HG03139 (cell line): ENCODE measurements around the gene CCDC187.

Experiments used
- ATAC-seq: cut with Tn5 transposase; IDR thresholded peaks from one replicate; pipeline ENCODE4 v1.9.1; 2021; ENCODE audit not compliant: unreplicated experiment

Gene CCDC187

DNA sequence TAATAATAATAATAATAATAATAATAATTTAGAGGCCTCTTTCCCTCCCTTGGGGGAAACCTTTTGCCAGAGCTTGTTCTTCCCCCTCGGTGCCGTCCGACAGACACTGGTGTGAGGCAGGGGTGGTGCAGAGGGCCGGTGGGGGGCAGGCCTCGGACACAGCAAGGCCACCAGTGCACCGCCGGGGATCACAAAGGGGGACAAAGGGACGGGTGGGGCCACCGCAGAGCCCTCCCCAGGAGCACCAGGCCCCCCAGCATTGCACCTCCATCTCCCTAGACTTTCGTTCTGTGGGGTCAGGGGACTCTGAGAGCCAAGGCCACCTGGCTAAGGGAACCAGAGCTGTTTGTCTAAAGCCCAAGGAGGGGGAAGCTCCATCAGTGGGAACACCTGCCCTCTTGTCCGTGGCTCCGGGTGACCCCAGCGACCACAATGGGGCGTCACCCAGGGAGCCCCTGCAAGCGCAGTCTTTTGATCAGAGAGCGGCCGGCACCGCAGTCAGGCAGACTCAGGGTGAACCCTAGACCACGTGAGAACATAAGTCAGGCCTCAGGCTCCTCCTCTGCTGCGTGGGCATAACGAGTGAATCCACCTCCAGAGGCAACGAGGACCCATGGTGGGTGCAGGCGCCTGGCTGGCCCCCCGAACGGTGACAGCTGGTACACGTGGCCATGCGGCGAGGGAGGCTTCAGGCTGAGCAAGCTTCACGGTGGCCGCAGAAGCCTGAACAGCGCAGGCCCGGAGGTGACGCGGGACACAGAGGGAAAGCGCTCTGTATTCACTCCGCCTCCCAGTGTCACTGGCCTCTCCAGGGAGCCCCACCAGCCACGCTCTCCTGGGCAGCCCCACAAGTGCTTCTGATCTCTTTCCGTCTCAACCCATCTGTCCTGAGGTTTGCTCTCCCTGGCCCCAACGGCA, 46.3 kb downstream of the CCDC187 start:
- no peak for ATAC-seq

DNA sequence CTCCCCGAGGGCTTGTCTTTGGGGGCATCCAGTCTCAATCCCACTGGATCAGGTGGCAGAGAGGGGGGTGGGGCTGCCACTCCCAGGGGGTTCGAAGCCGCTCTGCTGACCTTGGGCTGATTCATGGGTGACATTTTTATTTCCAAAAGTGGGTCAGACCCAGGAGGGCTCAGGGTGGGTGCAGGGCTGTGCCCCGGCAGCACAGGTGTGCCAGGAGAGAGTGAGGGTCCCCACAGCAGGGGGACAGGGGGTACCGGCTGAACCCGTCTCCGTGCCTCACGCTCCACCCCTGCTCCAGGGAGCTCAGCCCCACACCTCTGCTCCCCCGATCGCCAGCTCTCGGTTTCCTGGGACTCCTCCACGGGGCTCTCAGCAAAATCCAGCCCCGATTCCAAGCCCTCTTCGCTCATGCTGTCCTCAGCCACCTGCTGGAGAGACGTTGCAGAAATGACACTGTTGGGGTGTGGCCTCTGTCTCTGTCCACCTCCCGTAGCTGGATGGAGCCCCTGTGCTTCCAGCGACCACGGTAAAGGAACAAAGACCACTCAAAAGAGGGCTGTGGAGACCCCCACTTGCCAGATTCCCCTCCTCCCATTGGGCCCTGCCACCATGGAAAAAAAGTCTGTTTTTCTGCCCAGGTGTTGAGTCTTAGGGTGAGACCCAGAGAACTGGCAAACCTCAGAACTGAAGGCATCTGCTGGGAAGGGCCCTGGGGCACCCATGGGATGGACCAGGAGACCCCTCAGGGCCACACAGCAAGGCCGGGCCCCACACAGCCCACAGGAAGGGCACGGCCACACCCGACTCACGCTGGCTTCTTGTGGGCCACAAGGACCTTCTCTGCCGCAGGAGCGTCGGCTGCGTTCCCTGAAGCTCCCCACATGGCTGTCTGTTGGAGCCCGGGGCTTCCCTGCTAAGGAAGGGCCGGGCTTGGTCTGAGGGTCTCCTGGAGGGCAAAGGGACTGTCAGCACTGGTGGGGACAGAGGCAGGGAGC, 47.7 kb downstream of the CCDC187 start:
- no peak for ATAC-seq

DNA sequence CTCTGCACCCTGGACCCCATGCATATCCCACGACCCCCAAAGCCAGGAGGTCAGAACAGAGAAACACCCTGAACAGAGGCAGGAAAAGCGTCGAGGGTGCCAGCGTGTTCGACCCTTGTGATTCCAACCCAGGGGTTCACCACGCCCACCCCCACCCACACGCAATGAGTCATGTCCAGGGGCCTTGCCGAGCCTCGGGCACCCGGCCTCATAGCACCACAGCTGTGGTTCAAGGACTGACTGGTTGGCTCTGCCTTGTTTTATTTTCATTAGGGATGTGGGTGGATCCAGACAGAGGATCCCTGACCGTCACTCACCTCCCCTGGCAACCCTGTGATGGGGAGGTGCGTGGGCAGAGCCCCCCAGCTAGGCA, 48.7 kb downstream of the CCDC187 start:
- ATAC-seq = no peak

DNA sequence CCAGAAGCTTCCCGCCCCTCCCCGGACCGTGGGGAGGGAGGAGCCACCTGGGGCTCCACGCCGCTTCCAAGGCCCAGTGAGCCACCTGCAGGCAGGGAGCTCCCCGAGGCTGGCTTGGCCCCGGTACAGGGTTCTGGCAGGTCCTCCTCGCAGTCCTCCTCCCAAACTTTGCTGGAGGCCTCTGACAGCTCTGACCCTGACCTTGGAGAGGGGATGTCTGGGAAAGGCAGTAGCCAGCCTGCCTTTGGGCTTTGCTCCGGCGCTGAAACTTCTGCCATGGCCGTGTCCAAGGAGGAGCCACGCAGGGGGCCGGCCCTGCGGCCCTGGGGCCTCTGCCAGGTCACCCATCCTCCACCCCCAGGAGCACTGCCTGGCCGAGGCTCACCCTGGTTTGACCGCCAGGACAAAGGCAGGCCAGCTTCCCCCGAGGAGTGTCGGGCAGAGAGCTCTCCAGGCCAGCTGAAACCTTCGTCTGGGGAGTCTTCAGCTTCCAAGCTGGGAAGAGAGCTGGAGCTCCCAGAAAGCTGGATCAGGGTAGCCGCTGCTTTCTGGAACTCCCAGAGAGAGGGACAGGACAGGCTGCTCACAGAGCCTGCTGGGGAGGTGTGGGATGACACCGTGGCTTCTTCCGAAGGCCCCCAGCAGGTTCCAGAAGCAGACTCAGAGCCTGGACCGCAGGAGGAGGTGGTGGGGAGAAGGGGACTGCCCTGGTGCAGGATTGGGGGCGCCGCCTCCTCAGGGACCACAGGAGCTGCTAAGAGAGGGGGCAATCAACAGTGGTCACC, 49.3 kb downstream of the CCDC187 start:
- ATAC-seq = no peak

DNA sequence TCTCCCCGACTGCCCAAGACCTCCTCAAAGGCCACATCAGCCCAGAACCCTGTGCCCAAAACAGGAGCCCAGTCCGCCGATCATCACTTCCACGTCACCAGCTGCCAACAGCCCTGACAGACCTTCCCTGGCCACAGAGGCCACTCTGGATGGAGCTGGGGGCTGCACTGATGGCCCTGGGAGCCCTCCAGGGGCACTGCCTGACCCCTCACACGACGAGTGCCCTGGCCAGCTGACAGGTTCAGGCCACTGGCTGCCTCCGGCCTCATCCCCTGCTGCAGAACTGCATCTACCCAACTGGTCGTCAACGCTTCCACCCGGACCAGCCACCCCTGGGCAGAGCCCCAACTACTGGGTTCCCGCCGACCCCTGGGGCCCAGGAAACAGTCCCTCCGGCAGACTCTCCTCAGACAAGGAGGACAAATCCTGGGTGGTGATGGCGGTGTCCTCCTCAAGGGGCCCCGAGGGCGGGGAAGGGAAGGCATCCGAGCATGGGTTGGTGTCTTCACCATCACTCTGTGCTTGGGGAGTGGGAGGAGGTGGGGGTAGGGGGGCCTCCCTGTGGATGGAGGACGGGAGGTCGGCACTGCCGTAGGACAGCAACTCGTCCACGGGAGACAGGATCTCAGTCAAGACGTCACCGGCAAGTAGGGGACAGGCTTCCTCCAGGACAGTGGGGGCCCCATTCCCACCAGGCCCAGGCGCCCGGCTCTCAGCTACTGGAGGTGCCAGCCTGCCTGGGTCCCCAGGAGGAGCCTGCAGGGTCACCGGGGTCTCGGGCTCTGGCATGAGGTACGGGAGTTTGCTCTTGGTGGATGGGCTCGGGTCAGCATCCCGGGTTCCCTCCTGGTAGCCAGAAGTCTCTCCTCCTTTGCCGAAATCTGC, 50.4 kb downstream of the CCDC187 start:
- ATAC-seq = no peak

DNA sequence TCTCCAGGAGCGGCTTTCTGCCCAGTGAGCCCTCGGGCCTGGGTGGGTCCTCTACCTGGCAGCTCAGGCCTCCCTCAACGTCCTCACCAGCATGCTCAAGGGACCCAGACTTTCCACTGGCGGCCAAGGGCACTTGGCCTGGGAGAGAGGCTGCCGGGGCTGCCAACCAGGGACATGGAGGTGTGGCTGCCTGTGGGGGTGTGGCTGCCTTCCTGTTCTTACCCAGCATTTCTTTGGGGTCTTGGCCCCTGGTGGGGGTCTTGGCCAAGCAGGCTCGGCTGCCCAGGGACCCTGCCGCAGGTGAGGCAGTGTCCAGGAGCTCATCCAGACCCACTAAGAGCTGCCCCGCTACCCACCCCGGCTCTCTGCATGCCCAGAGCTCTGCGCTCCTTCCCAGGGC, 51.0 kb downstream of the CCDC187 start:
- no peak for ATAC-seq

DNA sequence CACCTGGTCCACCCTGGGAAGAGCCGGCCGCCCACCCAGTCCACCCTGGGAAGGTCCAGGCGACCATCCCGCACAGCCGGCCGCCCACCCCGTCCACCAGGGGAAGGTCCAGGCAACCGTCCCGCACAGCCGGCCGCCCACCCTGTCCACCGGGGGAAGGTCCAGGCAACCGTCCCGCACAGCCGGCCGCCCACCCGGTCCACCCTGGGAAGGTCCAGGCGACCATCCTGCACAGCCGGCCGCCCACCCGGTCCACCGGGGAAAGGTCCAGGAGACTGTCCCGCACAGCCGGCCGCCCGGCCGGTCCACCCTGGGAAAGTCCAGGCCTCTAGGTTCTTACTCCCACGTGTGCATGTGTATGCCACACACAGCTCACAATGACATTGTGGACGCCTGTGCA, 51.6 kb downstream of the CCDC187 start:
- ATAC-seq = no peak

DNA sequence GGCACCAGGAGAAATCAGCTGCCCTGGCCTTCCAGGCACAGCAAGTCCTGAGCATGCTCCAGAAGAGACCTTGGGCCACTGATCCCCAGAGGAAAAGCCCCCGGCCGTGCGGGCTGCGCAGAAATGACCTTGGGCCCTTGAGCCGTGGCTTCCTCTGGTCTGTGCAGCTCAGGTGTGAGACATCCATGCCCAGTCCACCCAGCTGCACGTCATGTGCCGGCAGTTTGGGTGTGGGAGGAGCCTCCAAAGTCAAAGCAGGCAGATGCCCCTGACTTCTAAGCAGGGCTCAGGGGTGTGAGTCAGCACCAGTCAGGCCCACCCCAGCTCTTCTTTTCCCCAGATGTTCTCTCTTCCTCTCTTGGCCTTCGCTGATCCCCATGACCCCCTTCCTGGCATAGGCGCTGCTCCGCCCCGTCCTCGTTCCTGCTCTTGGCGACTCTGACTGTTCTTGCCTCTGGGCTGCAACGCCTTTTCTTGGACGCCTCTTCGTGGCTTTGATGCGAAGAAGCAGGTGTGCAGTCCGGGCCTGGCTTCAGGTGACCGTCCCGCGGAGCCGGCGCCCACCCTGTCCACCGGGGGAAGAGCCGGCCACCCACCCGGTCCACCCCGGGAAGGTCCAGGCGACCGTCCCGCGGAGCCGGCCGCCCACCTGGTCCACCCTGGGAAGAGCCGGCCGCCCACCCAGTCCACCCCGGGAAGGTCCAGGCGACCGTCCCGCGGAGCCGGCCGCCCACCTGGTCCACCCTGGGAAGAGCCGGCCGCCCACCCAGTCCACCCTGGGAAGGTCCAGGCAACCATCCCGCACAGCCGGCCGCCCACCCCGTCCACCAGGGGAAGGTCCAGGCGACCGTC, 52.4 kb downstream of the CCDC187 start:
- ATAC-seq = no peak

DNA sequence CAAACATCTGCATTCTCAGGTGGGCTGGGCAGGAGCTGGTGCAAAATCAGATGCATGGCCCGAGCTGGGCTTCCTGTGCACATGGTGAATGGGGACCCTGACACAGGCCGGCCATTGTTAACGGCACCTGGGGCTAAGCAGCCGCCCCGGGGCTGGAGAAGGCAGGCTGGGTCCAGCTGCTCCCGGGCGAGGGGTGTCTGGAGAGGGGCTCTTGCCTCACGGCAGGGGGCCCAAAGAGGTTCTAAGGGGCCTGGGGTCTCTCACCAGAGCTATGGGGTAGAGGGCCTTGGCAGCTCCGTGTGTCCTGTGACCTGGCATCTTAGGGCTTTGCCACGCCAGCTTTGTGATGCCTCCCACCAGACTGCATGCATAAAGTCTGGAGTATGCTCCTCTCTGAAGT, 53.2 kb downstream of the CCDC187 start:
- ATAC-seq = no peak

DNA sequence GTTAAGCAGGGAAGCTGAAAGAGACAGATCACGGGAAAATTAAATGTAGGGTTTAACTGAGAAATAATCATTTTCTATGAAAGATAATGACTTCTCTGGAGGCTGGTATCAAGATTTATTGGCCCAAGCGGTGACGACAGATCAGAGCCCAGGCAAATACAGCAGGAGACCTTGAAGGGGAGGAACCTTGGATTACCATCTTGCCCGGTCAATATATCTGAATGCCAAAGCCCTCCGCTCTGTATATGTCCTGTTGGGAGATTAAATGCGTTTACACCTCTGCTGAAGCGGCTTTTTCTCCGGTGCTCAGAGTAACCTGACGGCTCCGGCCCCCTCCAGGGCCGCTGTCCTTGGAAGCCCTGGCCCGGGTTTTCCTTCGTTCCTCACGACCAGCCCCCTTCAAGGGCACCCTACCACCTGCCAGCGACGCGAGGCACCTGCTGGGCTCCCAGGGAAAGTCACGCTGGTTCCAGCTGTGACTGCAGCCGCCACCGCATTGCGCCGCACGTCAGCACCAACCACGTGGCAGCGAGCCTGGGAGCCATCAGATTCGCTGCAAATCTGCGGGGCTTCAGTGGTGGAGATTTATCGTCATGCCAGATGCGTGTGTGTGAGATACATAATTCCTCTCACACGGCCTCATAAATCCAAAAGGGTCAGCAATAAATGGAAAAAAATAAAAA, 53.9 kb downstream of the CCDC187 start:
- ATAC-seq = no peak

DNA sequence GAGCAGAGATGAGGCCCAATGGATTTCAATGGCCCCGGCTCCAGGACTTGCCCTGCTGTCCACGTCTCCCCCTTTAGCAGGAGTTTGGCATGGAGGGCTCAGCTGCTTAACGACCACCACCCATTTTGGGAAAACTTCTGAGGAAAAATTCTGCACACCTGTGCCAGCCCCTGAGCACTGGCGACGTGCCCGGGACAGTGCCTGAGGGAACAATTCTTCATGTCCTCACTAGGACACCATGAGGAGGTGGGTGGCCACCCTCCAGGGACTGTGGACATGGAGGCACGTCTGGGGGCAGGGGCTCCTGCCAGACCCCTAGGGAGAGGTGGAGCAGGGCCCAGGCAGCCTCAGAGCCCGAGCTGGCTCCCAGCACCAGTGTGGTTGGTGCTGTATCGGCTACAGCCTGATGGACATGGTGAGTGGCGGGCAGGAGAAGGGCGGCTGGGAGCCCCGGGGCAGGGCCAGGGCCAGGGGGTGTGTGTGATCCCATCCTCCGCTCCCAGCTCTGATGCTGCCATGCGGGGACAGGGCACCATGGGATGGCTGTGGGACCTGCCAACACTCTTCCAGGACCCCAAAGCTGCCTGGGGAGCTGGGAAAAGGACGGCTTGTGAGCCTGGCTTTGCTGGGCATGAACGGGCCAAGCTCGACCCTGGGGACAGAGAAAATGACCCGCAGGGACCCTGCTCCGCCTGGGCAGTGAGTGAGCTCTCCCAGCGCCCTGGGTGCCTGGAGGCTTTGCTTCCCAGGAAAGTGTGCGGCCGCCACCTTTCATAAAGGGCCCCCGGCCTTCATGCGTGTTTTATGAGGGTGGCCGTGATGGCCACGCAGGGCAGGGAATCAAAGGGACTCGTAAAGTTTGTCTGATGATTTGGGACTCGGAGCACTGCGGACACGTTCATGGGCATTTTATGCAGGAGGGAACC, 54.7 kb downstream of the CCDC187 start:
- no peak for ATAC-seq

DNA sequence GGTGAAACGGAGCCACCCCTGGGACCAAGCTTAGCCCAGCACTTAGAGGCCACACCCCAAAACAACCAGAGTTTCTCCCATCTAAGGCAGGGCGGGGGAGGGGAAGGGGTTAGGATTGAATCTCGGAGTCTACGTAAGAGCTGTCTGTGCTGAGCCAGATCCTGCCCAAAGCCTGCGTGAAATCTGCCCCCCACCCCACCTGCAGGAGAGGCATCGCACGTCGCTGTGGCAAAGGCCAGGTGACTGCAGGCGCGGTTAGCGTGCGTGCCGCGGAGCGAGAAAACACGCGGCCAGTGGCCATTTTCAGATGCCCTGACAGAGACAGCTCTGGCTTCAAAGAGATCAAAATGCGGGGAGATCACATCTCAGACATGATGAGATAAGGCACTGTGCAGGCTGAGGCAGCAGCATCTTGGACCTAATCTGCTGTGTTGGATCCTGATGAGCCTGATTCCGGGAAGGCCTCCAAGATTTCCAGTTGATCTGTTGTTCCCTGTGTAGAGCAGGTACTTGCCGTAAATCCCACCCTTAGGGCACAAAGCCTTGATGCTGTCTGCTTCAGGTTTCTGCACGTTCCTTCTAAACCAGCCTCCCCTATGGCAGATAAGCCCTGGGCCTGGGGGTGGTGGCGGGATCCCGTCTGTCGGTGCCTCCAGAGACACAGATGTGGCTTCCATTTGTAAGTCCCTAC, 55.8 kb downstream of the CCDC187 start:
- ATAC-seq = no peak

DNA sequence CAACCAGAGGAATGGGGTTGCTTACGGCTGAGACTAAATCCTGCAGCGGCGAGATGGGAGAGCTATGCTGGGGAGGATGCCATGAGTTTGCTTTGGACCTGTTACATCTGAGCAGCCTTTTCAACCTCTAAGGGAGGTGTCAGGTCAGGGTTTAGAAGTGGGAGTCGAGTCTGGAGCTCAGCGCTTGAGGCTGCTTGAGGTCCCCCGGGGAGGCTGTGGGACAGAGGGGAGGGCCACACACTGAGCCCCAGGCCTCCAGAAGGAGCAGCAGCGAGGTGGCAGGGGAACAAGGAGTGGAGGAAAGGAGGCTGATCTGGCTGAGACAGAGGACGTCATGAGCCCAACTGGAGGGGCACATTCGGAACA, 56.4 kb downstream of the CCDC187 start:
- no peak for ATAC-seq

DNA sequence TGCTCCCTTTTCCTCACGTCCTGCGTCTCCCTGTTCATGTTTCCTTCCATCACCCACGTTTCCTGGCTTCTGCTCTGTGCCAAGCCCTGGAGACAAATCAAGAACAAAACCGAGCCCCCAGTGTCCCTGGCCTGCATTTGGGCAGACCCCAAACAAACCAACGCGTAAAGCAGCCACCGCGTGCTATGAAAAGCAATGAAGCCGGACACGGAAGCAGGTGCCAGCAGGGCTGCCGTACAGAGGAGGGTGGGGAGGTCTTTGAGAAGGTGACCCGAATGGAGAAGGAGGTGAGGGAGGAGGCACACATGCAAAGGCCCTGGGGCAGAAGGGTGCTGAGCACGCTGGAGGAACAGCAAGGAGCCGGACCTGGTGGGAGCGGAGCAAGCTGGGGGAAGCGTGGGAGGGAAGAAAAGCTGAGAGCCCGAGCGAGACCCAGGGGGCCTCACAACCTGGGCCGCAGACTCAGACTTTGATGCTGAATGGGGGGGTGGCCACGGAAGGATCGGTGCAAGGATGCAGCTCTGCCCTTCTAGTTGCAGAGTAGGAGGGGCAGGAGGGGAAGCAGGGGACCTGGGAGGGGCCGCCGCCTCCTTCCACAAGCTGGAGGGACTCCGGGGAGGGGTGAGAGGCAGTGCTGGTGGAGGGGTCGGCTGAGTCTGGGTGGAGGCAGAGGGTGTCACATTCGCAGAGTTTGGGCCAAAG, 56.9 kb downstream of the CCDC187 start:
- no peak for ATAC-seq

DNA sequence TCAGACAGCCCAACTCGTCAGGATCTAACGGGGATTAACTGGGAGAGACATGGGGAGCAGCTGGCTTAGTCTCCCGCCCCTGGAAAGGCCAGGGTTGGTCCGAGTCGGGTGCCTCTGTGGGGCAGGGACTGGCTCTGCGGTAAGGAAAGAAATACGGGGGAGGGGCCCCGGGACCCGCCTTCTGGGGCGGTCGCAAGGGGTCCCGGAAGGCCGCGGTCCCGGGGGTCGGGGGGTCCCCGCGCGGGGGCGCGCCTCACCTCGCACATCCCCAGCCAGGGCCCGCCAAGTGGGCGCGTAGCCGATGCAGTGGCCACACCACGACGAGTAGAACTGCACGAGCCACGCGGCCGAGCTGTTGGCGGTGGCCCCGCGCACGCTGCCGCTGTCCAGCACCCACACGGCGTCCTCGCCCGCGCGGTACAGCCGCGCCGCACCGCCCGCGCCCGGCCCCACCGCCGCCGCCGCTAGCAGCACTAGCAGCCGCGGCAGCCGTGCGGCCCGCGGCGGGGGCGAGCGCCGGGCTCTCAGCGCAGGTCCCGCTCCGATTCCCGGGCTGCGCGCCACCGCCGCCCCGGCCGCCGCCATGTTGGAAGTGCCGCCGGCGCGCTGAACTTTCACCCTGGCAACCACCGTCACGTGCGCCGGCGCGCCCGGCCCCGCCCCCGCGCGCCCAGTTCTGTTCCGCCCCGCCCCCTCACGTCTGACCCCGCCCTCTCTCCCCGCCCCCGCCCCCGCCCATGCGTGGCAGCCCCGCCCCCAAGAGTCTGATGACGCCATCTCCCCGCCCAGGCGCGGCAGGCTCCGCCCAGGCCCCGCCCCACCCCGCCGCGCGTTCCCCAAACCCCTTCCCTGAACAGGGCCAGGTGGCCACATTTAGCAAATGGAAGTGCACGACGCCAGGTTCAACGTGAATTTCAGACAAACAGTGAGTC, 58.4 kb downstream of the CCDC187 start, which contains the start of gene QSOX2:
Gene QSOX2 (minus strand): TSS at position 594 of the 932 bp plus-strand sequence. CDS start 9 bp downstream, at position 585.
- ATAC-seq = peak; percentile 34
